Stimulated activated CD8-positive, alpha-beta memory T cell treated with anti-CD3 and anti-CD28 coated beads, Interleukin-12 subunit alpha, Interleukin-12 subunit beta, amount 100 ng/mL, for 24 hours (primary cell): Measurements from ENCODE around the gene HADHA.

Experiments
- DNase-seq: peaks from one replicate; pipeline ENCODE4 v3.0.0-alpha.2; 2020; ENCODE audit errors: extremely low read depth

The HADHA gene

DNA sequence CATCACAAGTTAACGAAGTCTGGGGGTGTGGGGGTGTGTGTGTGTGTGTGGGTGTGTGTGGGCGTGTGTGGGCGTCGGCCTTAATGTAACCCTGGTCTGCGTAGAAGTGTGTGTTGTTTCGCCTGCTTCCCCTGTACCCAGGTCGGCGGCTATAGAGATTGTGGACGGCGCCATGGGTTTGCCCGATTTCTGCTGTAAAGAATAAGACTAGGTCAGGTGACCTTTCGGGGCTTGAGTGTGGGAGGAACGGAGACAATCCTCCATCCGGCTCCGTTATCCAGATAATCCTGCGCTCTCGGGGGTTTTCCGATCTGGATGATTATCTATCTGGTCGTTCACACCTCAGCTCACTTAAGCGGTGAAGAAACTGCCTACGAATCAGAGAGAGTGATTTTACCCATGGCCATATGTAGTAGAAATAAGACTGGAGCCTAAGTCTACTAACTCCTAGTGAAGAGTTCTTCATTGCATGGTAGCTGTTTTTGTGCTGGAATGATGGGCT lies 850 bp upstream of the HADHA start:
- peak; percentile 12 for DNase-seq

DNA sequence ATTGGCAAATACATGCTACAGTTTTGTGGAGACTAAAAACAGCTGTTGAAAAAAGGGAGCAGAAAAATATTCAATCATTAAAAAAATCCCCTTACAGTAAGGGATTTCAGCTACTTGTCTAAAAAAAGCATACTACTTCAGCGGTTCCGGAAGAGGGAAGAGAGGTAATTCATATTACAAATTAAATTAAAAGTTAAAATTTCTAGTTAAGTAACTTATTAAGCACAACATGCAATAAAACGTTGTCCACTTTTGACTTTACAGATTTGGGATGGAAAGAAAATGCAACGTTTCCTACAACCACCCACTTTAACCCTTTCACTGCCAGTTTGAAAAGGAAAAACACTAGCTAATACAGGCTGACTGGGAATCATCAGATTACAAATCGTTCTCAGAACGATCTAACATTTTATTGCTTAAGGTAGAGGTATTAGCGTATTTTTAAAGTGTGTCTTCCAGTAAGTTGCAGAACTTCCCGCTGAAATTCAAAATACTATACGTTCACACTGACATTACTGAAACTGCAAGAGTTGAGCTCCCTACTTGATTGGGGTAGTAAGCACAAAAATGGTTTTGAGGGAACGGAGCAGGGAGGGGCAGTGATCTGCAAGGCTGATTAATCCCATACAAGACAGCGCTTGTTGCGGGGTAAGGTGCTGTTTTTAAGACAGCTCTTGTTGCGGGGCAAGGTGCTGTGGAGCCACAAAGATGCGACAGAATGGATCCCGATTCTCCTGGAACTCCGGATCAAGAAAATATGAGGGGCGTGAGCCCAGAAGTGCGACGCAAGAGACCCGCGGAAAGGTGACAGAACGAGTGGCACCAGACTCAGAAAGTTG lies 743 bp downstream of the HADHA start:
- DNase-seq: no peak

DNA sequence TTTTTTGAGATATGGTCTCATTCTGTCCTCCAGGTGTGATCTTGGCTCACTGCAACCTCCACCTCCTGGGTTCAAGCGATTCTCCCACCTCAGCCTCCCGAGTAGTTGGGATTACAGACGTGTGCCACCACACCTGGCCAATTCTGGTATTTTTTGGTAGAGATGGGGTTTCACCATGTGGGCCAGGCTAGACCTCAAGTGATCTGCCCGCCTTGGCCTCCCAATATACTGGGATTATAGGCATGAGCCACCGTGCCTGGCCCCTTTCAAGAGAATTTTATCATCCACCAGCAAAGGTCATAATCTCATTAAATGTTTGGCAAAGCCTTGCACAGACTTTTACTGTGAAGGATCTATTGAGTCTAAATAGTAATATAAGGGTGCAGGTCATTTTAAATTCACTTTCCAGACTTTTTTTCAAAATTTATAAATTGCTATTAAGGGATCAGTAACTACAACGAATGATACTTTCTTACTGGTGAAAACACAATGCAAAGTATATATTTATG lies 2.5 kb downstream of the HADHA start:
- no peak for DNase-seq

DNA sequence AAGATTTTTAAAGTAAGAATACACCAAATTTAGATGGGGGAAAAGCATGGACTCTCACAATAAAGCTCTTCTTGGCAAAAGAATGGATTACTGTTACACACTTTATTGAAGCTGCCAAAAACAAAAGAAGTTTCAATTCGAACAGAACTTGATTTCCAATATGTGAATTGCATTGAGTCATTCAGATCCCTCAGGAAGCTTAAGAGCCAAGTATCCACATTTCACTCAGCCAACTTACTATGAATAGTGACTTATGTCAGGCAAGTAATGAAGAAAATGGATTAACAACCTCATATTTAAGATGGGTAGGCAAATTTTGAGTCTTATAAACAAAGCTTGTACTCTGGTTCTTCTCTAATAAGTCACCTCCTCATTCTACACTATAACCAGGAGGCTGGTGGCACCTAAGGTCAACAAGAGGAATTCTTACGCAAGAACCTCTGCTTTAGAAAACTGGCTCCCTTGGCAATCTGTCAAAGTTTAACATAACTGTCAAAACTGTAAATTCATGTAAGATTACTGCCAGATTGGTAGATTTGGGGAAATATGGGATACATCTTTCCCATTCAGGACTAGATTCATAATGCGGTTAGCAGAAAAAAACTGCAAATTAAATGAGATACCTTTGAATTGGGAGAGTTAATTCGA lies 6.0 kb downstream of the HADHA start:
- no peak for DNase-seq

DNA sequence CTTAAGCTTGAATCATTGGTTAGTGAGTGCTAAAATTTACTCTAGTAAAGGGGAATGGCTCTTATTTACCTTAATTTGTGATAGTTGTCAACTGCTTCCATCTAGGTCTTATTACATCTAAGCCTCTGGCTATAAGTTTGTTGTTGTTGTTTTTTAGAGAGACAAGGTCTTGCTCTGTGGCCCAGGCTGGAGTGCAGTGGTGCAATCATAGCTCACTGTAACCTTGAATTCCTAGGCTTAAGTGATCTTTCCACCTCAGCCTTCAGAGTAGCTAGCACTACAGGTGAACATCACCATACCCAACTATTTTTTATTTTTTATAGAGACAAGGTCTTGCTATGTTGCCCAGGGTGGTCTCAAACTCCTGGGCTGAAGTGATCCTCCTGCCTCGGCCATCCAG lies 6.6 kb downstream of the HADHA start:
- DNase-seq: no peak

DNA sequence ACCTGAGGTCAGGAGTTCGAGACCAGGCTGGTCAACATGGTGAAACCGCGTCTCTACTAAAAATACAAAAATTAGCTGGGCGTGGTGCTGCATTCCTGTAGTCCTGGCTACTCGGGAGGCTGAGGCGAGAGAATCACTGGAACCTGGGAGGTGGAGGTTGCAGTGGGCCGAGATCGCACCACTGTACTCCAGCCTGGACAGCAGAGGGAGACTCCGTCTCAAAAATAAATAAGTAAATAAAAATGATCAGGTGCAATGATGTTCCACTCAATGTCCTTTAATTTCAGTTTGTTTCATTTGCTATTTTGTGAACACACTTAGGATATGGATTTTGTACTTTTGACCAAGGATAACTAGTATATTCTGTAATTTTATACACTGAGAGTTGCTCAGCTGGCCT lies 9.3 kb downstream of the HADHA start:
- DNase-seq: no peak

DNA sequence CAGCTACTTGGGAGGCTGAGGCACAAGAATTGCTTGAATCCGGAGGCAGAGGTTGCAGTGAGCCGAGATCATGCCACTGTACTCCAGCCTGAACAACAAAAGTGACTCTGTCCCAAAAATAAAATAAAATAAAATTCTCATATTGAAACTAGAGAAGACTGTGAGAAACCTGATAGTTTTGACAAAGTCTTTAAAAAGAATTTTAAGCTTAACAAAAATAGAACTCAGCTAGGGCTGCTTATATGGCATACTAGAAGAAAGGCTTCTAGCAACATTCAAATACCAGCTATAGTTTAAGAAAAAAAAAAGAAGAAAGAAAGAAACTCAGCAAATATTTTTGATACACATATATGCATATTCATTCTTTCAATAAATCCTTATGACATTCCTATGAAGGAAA lies 13.6 kb downstream of the HADHA start:
- no peak for DNase-seq

DNA sequence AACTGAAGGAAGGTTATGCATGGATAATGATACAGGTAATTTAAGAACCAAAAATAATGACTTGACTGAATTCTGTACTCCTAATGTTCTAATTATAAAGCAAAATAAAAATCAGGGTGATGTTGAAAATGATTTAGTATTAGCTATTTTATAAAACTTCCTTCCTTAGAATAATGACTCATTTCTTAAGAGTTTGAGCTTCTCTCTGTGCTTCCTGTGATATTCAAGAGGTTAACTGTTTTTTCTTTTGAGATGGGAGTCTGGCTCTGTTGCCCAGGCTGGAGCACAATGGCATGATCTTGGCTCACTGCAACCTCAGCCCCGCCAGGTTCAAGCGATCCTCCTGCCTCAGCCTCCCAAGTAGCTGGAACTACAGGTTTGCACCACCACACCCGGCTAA lies 14.8 kb downstream of the HADHA start:
- no peak for DNase-seq

DNA sequence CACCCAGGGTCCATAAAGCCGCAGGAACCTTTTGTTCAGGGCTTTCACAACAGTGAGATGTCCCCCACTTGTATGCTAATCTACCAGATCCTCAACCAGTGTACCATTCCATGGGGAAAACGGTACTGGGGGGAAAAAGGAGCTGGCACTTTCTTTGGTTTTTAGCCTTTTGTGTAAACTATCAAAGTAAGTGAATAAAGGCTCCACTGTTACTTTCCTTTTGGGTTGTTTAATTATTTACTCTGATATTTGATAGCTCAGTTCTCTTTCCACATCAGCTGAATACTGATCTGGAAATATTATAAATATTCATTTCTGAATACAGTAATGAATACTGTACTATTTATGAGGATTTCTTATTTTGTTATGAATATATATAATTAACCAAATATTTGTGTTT lies 20.3 kb downstream of the HADHA start:
- no peak for DNase-seq

DNA sequence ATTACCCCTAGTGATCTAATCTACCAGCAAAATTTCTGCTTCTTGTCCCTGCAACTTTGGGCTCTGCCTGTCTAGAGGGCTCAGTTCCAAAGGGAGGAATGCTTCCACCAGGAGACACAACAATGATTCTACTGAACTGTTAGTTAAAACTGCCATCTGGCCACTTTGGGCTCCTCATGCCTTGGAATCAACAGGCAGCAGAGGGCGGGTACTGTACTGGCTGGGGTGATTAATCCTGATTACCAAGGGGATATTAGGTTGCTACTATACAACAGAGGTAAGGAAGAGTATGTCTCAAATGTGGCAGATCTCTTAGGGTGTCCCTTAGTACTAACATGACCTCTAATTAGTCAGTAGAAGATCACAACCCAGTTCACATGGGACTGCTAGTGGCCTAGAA lies 21.4 kb downstream of the HADHA start:
- no peak for DNase-seq

DNA sequence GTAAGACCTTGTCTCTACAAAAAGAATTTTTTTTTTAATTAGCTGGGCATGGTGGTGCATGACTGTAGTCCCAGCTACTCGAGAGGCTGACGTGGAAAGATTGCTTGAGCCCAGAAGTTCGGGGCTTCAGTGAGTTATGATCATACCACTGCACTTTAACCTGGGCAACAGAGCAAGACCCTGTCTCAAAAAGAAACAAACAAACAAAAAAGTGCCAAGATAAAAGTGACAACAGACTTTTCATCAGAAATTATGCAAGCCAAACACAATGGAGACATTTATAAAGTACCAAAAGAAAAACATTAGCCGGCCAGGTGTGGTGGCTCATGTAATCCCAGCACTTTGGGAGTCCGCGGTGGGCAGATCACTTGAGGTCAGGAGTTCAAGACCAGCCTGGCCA lies 26.7 kb downstream of the HADHA start:
- DNase-seq: no peak

DNA sequence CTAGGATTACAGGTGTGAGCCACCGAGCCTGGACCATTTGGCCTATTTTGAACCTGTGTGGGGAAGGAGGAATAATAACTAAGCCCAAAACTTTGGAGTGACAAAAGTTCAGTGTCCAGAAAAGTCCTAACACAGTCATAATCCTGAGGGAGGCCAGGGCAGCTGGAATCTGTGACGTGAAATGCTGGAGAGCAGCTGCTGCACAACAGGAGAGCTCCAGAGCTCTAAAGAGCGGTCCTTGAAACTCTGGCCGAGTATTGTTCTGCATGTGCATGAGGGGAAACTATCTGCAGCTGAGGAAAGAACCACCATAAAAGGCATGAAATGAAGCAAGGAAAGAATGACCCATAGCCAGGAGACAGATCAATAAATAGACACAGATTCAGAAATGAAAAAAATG lies 27.8 kb downstream of the HADHA start:
- no peak for DNase-seq

DNA sequence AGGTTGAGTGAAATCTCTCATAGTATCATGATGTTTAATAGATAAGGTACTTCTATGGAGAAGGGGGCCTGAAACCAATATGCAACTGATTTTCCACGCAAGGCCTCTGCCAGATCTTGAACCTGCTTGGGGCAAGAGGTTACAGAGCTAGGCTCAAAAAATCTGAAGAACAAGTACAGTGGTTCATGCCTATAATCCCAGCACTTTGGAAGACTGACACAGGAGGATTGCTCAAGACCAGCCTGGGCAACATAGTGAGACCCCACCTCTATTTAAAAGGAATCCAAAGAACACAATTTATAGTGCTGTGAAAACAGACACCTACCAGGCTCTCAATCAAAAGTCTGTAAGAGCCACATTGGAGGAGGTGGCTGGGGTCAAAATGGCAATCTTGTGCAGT lies 28.6 kb downstream of the HADHA start:
- no peak for DNase-seq

DNA sequence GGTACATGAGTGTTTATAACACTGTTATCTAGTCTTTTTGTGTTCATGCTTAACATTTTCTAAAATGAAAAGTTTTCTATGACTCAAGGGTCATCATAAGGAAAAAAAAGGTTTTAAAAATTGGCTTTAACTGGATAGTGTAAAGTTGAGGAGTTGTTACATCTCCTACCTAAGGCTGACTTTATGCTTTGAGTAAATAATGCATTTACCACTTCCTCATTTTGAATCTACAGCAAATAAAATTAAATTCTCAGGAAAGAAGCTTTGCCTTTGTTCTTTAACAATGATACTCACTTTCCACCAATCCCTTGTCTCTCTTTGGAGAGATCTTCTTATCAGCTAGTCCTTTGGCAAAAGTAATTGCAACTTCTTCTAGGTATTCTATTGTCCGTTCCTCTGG lies 29.7 kb downstream of the HADHA start:
- no peak for DNase-seq

DNA sequence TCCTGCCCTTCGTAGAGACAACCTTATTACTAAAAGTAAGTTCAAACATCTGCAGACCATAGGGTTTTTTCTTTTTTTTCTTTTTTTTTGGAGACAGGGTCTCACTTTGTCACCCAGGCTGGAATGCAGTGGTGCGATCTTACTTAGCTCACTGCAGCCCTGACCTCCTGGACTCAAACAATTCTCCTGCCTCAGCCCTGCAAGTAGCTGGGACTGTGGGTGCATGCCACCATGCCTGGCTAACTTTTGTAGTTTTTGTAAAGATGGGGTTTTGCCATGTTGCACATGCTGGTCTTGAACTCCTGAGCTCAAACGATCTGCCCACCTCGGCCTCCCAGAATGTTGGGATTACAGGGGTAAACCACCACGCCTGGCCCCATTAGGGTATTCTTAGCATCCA lies 32.4 kb downstream of the HADHA start:
- DNase-seq: no peak

DNA sequence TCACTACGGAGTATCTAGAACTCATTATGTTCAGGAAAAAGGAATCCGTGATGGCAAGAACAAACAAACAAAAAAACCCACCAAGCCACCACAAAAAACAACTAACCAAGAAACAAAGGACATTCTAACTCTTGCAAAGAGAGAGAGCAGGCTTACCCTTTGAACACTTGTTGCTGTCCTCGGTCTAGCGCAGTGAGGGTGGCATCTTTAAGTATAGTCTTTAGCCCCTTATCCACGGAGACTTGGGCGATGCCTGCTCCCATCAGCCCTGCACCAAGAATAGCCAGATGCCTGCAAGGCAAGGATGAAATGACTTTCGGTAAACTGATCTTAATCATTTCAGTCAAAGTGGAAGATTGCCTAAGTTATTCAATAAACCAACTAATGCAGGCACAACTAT lies 40.5 kb downstream of the HADHA start:
- DNase-seq: no peak

DNA sequence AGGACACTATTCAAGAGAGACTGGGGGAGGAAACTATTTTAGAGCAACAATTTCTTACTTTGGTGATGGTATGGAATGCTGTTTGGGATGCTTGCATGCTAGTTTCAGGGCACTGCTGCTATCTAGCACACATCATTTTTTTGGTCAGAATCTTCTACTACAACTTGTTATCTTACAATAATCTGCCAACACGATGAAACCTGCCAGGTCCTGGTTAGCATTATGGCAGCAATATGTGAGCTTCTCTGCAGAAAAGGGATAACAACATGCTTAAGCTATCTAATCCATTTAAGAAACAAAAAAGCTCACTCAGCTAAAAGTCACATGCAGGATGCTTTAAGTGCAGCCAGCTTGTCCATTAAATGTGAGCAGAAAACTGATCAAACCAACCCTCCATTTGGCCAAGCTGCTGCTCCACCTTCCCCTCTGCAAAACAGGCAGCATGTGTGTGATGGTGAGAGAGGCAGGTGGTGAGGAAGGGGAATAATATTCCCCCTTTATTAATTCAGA lies 41.4 kb downstream of the HADHA start:
- DNase-seq: no peak

DNA sequence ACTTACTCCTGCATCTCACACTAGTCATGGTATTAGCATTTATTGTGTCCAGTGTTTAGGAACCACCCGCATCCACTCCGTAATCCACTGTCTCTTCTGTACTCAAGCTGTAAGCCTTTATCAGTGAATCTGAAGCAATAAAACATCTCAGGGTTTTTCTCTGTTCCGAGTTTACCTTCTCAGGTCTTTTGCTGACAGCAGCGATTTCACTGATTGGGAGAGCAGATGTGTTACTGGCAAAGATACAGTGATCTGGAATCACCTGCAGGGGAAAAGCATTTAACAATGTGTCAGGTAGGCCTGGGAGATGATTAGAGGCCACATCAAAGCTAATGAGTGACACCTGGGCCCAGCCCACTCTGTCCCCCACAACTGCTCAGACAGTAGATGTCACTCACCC lies 46.9 kb downstream of the HADHA start:
- no peak for DNase-seq

DNA sequence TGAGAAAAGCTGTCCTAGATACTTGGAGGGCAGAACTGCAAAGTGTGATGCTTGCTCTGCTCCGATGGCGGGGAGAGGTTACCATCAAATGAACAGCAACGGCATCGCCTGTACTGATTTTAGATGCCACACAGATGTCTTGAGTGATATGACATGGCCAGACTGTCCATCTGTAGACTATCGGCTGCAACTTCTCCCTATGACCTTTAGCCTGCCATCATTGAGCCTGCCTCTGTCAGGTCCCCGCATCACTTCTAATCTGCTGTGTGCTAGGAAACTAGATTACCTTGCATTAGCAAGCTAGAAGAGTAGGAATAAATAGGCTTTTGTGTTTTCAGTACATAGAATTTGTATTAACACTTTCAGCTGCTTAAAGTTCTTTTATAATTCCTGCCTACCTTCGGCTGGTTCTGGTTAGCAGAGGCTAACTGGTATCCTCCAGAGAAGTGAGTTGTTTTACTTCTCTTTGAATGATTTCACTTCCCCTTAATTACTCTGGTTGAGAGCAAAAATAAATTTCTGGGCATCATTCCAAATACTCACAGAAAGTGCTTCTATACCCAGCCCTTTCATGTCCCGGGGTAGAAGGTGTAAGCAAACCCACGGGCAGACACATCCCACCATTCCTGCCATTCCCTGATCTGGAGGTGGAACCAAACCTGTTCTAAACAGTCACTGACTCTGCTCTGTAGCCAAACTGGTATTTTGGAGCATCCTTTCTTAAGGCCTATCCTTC lies 47.6 kb downstream of the HADHA start:
- DNase-seq: no peak

DNA sequence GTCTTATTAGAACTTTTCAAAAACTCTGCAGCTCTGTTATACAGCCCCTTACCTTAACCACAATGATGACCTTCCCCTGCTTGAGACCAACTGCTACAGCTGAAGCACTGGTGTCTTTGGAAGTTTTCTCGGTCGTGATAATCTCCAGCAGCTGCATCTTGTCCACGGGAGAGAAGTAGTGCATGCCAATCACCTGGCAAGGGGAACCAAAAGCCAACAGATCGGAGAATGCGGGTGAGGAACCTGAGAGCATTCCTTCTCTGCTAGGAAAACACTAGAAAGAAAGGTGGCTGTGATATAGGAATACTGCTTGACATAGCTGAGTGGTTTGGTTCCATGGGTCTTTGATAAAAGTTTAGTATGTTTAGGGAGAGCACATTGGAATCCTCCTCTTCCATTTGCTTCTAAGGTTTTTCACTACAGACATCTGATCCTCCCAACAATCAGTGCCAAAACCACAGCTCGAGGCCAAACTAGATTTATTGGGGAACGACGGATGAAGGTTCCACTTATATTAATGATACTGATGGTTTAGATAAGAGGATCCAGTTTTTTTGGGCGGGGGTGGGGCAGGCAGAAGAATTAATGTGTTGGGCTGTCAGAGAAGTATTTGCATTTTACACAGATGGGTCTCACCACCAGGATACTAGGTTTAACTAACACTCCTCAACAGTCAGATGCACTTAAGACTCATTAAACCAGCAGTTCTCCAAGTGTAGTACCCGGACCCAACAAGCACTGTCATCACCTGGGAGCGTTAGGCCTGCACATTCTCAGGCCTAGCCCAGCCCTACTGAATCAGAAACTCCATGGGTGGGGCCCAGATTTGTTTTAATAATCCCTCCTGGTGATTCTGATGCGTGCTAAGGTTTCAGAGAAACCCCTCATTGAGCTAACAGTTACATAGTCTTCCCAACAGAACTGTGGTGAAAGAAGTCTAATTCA lies 49.1 kb downstream of the HADHA start:
- no peak for DNase-seq

DNA sequence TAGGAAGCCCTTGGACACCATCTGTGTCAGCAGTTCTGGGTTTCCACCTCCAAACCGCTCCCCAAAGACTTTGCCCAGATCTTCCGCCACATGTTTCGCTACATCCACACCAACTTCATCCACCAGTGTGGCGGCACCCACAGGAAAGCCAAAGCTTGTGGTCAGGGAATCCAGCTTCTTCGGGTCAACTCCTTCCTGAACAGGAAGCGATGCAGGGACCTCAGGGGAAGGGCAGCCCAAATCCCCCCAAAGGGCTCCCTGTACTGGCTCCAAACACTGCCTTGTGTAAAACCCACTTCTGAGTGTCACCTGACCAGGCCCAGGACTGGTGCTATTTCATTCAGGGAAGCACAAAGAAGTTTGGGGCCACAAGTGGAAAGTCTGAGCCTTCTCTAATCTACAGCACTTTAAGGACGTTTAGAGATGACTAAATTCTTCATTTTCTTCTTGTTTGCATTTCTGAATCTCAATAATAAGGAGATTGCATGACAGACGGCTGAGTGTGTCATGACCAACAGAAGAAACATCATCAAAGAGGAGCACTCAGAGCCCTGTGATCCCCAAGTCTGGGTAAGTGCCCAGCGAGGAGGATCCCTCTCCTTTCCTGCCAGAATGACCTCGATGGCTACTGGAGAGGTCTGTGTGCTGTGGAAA lies 50.7 kb downstream of the HADHA start:
- DNase-seq: no peak
